ENCODE measurements around the gene PFN1. TPM values are rescaled to one million over a fixed set of nuclear protein-coding genes. Genes with fewer than 3 reads are reported as not detected.

The PFN1 gene
- total RNA-seq, result 1,000 to 10,000 TPM; 2,029 to 2,329 TPM

- DNase-seq, result peak; percentile 96
- peak within 1 kb of the TSS; percentile 98 for H3K4me3 Mint-ChIP-seq
- no peaks in the 10 kb centered on the region for H3K27me3 Mint-ChIP-seq
- H3K36me3 Mint-ChIP-seq, result peaks cover 38% of the 10 kb centered on the region
- H3K27ac Mint-ChIP-seq, result peak within 1 kb of the TSS; percentile 100
- CTCF ChIA-PET, result interaction anchor here (1.0 to 4.4 kb wide), 6 partner anchors 9 to 71 kb away, joined by 3 to 34 read pairs (median 4); partner anchors contain the start of genes RNF167, SLC25A11 and SPAG7
- no peaks in the 10 kb centered on the region for H3K9me3 Mint-ChIP-seq (ENCODE audit: low read depth)
- peaks cover 42% of the 10 kb centered on the region for H3K4me1 Mint-ChIP-seq
- peak; percentile 32 for ATAC-seq
Observed at GRCh38 chr17:4948166-4948930, at the start of gene PFN1. Gene PFN1 (minus strand): TSS chr17:4948530. CDS start chr17:4948394, 136 bp downstream.

- H3K27ac Mint-ChIP-seq, result peak within 1 kb of the TSS; percentile 72
- peak; percentile 94 for DNase-seq
- CTCF ChIA-PET, result interaction anchor here (0.9 to 2.3 kb wide), 8 partner anchors 10 to 88 kb away, joined by 3 to 26 read pairs (median 4); partner anchors contain the start of genes CAMTA2, RNF167 and SLC25A11
- H3K4me3 Mint-ChIP-seq, result peak within 1 kb of the TSS; percentile 79
- no peaks in the 10 kb centered on the region for H3K36me3 Mint-ChIP-seq
- H3K4me1 Mint-ChIP-seq, result peaks cover 16% of the 10 kb centered on the region
- ATAC-seq, result peak; percentile 94
- H3K27me3 Mint-ChIP-seq, result no peaks in the 10 kb centered on the region
- H3K9me3 Mint-ChIP-seq (ENCODE audit: low read depth), result no peaks in the 10 kb centered on the region
Observed at GRCh38 chr17:4997302-4998026, 49.1 kb upstream of the PFN1 start, which contains the start of the genes INCA1 and KIF1C. Gene INCA1 (minus strand): TSS chr17:4997522. CDS start chr17:4994437, 3,085 bp downstream. Gene KIF1C (plus strand): TSS chr17:4997950. CDS start chr17:5000247, 2,297 bp downstream.

- ATAC-seq (no peak), DNase-seq (no peak)
- no peaks in the 10 kb centered on the region for H3K9me3 Mint-ChIP-seq (ENCODE audit: low read depth)
- no peak overlapping the region for H3K4me3 Mint-ChIP-seq
- peaks cover 21% of the 10 kb centered on the region for H3K4me1 Mint-ChIP-seq
- peaks cover 1% of the 10 kb centered on the region for H3K36me3 Mint-ChIP-seq
- no peaks in the 10 kb centered on the region for H3K27me3 Mint-ChIP-seq
- H3K27ac Mint-ChIP-seq, result no peak overlapping the region
- CTCF ChIA-PET, result interaction anchor here (1.3 kb wide), 1 partner anchor 26 kb away, joined by 3 read pairs; the partner anchor contains the start of gene SPAG7
Observed at GRCh38 chr17:4994081-4994595, 45.8 kb upstream of the PFN1 start.

GRCh38 chr17:4987767-4988567 is 39.6 kb upstream of the PFN1 start:
- no peaks in the 10 kb centered on the region for H3K27me3 Mint-ChIP-seq
- peaks cover 36% of the 10 kb centered on the region for H3K4me1 Mint-ChIP-seq
- ATAC-seq (no peak), DNase-seq (no peak)
- H3K27ac Mint-ChIP-seq, result peak overlapping the region; percentile 93
- CTCF ChIA-PET, result interaction anchor here (0.6 to 4.5 kb wide), 19 partner anchors 8 to 85 kb away, joined by 3 to 39 read pairs (median 6); partner anchors contain the start of genes CHRNE, INCA1, KIF1C and RNF167
- H3K4me3 Mint-ChIP-seq, result peak overlapping the region; percentile 91
- no peaks in the 10 kb centered on the region for H3K9me3 Mint-ChIP-seq (ENCODE audit: low read depth)
- peaks cover 6% of the 10 kb centered on the region for H3K36me3 Mint-ChIP-seq

- Mint-ChIP-seq H3K36me3 (peaks cover 9% of the 10 kb centered on the region), H3K27me3 (no peaks in the 10 kb centered on the region), H3K4me3 (peak within 1 kb of the TSS; percentile 91), H3K9me3 (ENCODE audit: low read depth) (no peaks in the 10 kb centered on the region), H3K4me1 (peaks cover 36% of the 10 kb centered on the region), H3K27ac (peak within 1 kb of the TSS; percentile 93)
- DNase-seq (peak; percentile 93), ATAC-seq (peak; percentile 88)
- CTCF ChIA-PET, result interaction anchor here (0.6 to 4.5 kb wide), 21 partner anchors 10 to 284 kb away, joined by 3 to 39 read pairs (median 5); partner anchors contain the start of genes C17orf107, CHRNE, INCA1 and KIF1C
Observed at GRCh38 chr17:4986951-4987766, 38.8 kb upstream of the PFN1 start, which contains the start of gene CAMTA2. Gene CAMTA2 (minus strand): TSS chr17:4987675. CDS start chr17:4986222, 1,453 bp downstream.

GRCh38 chr17:4986403-4986802 is 38.1 kb upstream of the PFN1 start:
- DNase-seq (no peak), ATAC-seq (no peak)
- H3K4me1 Mint-ChIP-seq, result peaks cover 37% of the 10 kb centered on the region
- peak overlapping the region; percentile 93 for H3K27ac Mint-ChIP-seq
- no peaks in the 10 kb centered on the region for H3K27me3 Mint-ChIP-seq
- peak overlapping the region; percentile 91 for H3K4me3 Mint-ChIP-seq
- CTCF ChIA-PET, result interaction anchor here (0.8 to 4.5 kb wide), 13 partner anchors 11 to 283 kb away, joined by 3 to 39 read pairs (median 9); partner anchors contain the start of genes C17orf107, INCA1, KIF1C and RNF167
- no peaks in the 10 kb centered on the region for H3K9me3 Mint-ChIP-seq (ENCODE audit: low read depth)
- peaks cover 13% of the 10 kb centered on the region for H3K36me3 Mint-ChIP-seq

GRCh38 chr17:4982305-4982704 is 34.0 kb upstream of the PFN1 start:
- Mint-ChIP-seq H3K9me3 (ENCODE audit: low read depth) (no peaks in the 10 kb centered on the region), H3K27me3 (no peaks in the 10 kb centered on the region), H3K4me3 (no peak overlapping the region), H3K27ac (no peak overlapping the region), H3K4me1 (peaks cover 29% of the 10 kb centered on the region), H3K36me3 (peaks cover 30% of the 10 kb centered on the region)
- ATAC-seq (no peak), DNase-seq (no peak)
- CTCF ChIA-PET, result interaction anchor here (1.3 kb wide), 1 partner anchor 73 kb away, joined by 3 read pairs; no protein-coding TSS in a partner anchor

GRCh38 chr17:4980644-4981216 is 32.4 kb upstream of the PFN1 start:
- ATAC-seq (peak; percentile 85), DNase-seq (peak; percentile 56)
- Mint-ChIP-seq H3K27me3 (no peaks in the 10 kb centered on the region), H3K9me3 (ENCODE audit: low read depth) (no peaks in the 10 kb centered on the region), H3K27ac (peak overlapping the region; percentile 61), H3K4me1 (peaks cover 19% of the 10 kb centered on the region), H3K36me3 (peaks cover 34% of the 10 kb centered on the region), H3K4me3 (no peak overlapping the region)
- CTCF ChIA-PET, result interaction anchor here (0.7 to 2.7 kb wide), 21 partner anchors 9 to 81 kb away, joined by 3 to 15 read pairs (median 5); partner anchors contain the start of genes PFN1, RNF167, SLC25A11 and SPAG7

GRCh38 chr17:4978726-4979125 is 30.4 kb upstream of the PFN1 start:
- CTCF ChIA-PET, result interaction anchor here (0.6 to 1.2 kb wide), 4 partner anchors 28 to 83 kb away, joined by 4 to 11 read pairs (median 4); partner anchors contain the start of gene SLC52A1
- Mint-ChIP-seq H3K4me1 (peaks cover 20% of the 10 kb centered on the region), H3K27me3 (no peaks in the 10 kb centered on the region), H3K36me3 (peaks cover 39% of the 10 kb centered on the region), H3K9me3 (ENCODE audit: low read depth) (no peaks in the 10 kb centered on the region), H3K4me3 (no peak overlapping the region), H3K27ac (no peak overlapping the region)
- no peak for ATAC-seq
- no peak for DNase-seq

GRCh38 chr17:4974115-4974670 is 25.9 kb upstream of the PFN1 start:
- peaks cover 42% of the 10 kb centered on the region for H3K36me3 Mint-ChIP-seq
- no peak for DNase-seq
- CTCF ChIA-PET, result interaction anchor here (1.1 to 1.3 kb wide), 2 partner anchors 63 to 65 kb away, joined by 3 to 5 read pairs; no protein-coding TSS in a partner anchor
- peak overlapping the region; percentile 20 for H3K27ac Mint-ChIP-seq
- no peak overlapping the region for H3K4me3 Mint-ChIP-seq
- H3K9me3 Mint-ChIP-seq (ENCODE audit: low read depth), result no peaks in the 10 kb centered on the region
- no peaks in the 10 kb centered on the region for H3K27me3 Mint-ChIP-seq
- peaks cover 27% of the 10 kb centered on the region for H3K4me1 Mint-ChIP-seq
- ATAC-seq, result no peak

Measured in activated CD8-positive, alpha-beta memory T cell treated with anti-CD3 and anti-CD28 coated beads, Interleukin-2, amount 10 ng/mL, durations not matched to agents 7 days and 5 days (primary cell).